ENCODE measurements around the gene PDCD2L.
"Not testable (repeated sequence)": the region's sequence is repeated elsewhere in the genome, so short reads cannot be mapped to it uniquely, and the experiment has no call there.

The PDCD2L gene, protein sequence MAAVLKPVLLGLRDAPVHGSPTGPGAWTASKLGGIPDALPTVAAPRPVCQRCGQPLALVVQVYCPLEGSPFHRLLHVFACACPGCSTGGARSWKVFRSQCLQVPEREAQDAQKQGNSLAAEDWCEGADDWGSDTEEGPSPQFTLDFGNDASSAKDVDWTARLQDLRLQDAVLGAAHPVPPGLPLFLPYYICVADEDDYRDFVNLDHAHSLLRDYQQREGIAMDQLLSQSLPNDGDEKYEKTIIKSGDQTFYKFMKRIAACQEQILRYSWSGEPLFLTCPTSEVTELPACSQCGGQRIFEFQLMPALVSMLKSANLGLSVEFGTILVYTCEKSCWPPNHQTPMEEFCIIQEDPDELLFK

DNA sequence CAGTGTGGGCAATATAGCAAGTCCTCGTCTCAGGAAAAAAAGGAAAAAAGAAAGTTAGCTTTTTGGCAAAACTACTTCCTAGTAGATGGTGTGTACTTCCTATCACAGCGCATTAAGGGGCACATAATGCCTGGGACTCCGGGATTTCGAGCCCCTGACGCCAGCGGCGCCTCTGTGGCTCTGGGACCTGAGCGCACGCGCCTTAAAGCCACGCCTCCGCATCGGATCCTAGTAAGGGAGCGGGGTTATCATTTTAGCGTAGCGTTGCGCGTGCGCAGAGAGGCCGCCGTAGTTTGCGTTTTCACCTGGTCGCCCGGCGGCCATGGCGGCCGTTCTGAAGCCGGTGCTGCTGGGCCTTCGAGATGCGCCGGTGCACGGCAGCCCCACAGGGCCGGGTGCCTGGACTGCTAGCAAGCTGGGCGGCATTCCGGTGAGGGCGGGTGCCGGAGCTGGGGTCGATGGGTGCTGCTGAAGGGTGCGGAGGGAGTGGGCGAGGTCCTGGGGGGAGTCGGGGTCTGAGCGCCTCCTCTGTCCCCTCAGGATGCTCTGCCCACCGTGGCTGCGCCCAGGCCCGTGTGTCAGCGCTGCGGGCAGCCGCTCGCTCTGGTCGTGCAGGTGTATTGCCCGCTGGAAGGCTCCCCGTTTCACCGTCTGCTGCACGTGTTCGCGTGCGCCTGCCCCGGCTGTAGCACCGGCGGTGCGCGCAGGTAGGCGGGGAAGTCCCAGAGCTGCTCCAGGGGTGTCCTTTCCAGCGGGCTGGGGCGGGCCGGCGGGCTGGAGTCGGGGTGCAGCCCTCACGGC, at the start of gene PDCD2L:
TSS of gene PDCD2L (plus strand) at position 291 of the 801 bp plus-strand sequence. CDS start at position 323, 32 bp downstream.
- peak; percentile 96 for DNase-seq

DNA sequence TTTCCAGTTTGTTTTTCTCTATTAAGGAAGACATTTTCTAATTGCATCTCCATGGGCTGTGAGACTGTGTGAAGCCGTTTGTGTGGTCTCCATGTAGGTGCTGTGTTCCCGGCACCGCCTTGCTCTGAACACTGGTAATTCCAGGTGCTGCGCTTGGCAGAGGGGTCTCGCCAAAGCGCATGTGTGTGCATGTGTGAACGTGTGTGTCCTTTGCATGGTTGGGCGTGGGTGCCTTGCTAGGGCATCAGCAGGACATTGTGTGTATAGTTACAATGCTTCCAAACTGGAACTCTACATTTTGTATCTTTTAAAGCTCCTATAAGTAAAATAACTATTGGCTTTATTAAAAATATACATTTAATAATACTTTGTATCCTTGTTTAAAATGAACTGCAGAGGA, 49.0 kb upstream of the PDCD2L start:
- no peak for DNase-seq

DNA sequence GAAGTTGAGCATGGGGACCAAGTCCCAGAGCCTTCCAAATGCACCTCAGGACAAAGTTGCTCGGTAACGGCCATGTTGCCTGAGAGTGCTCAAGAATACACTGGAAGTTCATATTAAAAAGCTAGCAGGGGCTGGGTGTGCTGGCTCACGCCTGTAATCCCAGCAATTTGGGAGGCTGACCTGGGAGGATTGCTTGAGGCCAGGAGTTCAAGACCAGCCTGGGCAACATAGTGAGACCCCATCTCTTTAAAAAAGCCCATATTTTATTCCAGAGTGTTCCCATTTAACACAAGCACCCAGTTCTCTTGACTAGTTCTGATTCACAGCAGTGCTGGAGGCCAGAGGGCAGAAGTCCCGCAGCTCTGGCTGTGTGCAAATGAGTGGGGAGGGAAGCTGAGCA, 47.3 kb upstream of the PDCD2L start:
- DNase-seq, result no peak

DNA sequence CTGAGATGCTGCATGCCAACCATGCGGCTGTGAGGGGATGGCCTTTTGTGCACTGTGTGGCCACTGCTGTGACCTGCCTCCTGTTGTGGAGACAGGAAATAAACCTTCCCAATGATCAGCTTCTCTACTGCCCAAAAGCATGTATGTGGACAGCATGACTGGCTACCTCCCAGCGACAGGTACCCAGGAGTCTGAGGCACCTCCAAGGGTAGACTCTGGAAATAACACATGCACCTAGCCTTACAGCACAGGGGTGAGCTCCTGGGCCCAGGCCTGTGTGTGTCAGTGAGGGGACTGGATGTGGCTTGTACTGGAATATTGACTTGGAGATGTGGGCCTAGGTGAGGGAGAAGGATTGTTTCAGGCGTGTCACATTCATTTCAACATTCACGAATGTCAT, 46.8 kb upstream of the PDCD2L start:
- no peak for DNase-seq

DNA sequence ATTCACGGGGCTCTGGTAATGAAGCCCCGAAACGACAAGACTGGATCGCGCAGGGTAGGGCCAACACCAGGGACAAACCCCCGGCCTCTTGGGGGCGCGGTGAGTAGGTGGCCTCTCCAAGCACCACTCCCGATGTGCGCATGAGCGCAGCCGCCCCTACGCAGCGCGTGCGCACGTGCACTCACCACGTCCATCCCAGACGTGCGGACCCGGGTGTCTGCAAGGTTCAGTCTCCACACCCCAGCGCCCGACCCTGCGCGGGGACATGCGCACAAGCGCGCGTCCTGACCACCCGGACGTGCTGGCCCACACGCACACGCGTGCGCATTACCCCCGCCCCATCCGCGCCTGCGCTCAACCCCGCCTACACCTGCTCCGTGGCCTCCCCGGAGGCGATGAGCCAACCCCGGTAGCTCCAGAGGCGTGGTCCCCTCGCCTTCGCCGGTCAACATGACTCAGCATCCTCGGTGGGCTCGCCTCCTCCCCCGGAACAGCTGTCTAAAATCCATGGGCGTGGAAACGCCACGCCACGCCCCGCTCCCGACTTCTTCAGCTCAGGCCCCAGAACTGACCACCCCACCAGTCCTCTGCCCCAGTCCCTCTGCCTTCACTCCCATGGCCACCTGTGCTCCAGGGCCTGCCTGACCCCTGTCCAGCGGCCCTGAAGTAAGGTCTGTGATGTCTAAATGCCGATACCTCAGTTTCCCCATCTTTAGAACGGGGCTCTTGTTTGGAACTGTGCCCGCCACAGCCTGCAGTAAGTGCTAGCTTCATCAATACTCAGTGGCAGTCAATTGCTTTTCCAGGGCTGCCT, 44.9 kb upstream of the PDCD2L start:
- DNase-seq, result peak; percentile 99

DNA sequence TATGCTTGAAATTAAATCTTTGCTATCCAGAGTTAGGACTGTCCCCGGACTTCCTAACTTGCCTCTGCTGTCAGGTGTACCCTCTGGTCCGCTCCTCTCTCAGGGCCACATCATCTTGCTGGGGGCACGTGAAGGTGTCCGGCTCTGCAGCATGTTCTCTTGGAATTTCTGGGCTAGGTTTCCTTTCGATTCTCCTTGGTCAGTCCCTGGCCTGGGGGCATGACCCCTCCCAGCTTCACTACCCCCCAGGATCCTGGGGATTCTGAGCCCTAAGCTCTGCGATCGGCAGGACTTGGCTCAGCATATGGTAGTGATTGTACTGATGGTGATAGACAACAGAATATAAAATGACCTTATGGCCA, 44.3 kb upstream of the PDCD2L start:
- no peak for DNase-seq

DNA sequence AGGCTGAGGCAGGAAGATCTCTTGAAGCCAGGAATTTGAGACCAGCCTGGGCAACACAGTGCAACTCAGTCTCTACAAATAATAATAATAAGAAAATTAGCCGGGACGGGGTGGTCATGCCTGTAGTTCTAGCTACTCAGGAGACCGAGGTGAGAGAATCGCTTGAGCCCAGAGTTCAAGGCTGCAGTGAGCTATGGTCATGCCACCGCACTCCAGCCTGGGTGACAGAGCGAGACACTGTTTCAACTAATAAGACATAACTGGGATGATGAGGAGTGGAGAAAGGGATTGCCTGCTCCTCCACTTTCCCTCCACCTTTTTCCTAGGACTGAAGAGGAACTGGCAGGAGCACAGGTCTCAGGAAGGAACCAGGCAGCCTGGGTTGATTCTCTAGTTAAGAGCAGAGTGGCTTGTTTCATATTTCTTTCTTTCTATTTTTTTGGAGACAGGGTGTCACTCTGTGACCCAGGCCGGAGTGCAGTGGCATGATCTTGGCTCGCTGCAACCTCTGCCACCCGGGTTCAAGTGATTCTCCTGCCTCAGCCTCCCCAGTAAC, 43.8 kb upstream of the PDCD2L start:
- no peak for DNase-seq

DNA sequence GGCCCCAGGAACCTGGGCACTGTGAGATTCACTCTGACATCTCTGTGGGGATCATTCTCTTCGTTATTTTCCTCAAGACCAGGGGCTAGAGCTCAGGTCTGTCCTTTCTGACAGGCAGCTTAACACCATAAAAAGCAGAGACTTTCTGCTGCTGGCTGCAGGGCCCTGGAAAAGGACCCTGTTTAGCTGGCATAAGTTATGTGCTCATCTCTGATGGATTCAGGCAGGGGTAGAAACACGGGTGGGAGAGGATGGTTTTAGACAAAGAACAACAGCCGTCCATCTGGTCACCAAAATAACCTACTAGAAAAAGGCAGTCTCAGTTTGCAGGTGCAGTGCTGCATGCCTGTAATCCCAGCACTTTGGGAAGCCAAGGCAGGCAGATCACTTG, 41.5 kb upstream of the PDCD2L start:
- DNase-seq, result no peak

DNA sequence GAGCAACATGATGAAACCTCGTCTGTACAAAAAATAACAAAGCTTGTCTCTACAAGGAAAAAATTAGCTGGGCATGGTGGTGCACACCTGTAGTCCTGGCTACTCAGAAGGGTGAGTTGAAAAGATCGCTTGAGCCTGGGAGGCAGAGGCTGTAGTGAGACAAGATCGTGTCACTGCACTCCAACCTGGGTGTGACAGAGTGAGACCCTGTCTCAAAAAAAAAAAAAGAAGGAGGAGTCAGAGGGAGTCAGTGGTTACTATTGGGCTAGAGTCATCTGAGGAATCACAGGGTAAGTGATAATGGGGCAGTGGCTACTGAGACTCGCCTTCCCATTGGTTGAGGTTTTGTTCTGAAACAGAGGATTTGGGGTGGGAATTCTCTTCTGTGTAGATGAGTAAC, 41.1 kb upstream of the PDCD2L start:
- DNase-seq, result no peak

DNA sequence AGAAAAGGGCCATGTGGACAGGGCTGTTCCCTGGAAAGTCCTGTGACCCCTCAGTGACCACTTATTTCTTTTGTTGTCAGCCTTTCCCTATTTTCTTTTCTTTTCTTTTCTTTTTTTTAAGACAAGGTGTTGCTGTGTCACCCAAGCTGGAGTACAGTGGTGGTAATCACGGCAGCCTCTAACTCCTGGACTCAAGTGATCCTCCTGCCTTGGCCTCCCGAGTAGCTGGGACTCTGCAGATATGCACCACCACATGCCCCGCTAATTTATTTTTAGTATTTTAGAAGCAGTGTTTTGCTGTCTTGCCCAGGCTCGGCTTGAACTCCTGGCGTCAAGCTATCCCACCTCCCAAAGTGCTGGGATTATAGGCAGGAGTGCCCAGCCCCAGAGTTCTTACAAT, 40.3 kb upstream of the PDCD2L start:
- no peak for DNase-seq

DNA sequence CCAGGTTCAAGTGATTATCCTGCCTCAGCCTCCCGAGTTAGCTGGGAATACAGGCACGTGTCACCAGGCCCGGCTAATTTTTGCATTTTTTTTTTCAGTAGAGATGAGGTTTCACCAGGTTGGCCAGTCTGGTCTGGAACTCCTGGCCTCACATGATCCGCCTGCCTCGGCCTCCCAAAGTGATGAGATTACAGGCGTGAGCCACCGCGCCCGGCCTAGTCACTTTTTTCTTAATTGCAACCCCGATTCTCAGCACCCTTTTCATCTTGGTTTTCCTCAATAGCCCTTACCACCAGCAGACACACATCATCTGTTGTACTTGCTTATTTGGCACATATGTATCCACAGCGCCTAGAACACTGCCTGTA, 39.8 kb upstream of the PDCD2L start:
- DNase-seq, result no peak

DNA sequence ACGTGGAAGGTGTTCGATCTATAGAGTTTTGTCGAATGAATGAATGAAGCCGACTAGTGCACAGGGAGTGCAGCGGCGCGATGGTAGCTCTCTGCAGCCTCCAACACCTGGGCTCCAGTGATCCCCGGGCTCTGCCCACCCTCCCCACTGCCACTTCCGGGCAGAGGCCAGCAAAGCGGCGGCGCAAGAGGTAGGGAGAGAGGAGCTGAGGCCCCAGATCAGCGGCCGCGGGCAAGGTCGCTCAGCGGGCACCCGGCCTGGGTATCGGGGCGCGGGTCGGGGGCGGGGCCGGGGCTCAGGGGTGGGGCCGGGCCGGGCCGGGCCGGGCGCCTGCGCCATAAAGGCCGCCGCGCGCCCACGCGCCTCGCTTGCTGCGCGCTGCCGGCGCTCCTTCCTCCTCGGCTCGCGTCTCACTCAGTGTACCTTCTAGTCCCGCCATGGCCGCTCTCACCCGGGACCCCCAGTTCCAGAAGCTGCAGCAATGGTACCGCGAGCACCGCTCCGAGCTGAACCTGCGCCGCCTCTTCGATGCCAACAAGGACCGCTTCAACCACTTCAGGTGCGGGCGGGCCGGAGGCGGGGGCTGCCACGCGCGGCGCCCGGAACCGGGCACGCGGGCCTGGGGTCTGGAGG, 39.3 kb upstream of the PDCD2L start, which contains the start of gene GPI:
TSS of gene GPI (plus strand) at position 367 of the 633 bp plus-strand sequence. CDS start at position 438, 71 bp downstream.
- DNase-seq, result peak; percentile 80

DNA sequence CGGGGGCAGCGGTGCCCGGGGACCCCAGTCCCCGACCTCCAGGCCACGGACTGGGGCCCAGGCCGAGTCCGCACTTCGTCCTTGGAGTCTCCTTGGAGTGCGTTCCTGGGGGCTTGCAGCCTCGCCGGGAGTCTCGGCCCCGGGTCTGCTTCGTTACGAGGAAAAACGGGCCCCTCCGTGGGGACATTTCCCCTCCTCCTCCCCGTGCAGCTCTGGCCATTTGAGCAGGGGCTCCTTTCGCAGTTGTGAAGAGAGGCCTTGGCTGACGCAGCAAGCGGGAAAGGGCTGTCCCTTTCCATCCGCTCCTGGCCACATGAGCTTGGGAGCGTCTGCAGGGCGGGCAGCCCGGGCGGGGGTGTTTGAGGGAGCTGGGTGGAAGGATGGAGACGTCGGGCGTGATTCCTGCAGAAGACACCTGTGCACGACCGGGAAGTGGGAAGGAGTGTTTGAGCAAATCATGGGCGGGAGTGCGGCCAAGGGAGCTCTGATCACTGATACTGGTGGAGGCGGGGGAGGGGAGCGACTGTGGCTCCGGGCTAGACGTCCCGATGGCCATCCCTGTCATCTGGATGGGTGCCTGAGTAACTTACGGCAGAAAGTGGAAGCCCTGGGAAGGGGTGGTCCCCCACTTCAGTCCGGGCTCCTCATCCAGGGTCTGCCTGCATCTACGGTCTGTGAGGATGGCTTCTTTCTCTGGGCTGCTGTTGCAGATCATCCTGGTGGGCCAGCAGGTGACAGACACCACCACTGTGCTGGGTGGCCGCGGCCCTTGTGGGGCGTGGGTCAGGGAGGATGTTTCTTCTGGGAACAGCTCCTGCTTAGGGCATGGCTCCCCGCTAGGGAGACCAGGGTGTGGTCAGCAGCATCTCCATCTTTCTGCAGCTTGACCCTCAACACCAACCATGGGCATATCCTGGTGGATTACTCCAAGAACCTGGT, 38.5 kb upstream of the PDCD2L start:
- DNase-seq, result peak; percentile 45

DNA sequence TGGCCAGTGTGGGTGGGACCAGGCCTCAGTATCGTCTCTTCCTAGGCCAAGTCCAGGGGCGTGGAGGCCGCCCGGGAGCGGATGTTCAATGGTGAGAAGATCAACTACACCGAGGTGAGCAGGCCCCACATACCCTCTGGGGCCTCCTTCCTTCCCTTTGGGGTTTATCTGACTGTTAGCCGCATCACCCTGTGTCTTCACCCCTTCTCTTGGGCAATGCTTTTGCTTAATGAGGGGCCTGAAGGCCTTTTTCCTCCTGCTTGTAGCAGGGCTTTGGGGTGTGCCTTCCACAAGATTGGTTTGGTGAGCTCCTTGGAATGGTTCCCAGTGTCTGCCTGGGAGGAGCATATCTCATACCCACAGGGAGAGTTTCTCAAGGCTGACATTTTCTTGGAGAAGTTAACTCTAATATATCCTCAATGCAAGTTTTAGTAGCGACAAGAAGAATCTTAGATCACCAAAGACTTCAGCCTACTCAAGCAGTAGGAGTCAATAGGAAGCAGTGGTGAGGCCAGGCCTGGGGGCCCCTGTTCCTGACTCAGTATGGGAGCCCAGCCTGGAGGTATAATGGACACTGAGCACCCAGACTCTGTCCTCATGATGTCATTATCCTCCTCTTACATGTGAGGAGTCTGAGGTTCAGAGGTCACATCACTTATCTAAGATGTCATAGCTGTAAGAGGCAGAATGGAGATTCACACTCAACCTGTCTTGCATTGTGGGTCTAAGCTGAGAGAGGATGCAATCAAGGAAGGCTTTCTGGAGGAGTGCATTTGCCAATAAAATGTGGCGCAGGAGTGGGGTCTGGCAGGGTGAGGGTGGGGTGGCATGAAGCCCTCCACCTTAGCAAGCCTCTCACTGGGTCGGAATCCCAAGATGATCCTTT, 37.2 kb upstream of the PDCD2L start:
- no peak for DNase-seq

DNA sequence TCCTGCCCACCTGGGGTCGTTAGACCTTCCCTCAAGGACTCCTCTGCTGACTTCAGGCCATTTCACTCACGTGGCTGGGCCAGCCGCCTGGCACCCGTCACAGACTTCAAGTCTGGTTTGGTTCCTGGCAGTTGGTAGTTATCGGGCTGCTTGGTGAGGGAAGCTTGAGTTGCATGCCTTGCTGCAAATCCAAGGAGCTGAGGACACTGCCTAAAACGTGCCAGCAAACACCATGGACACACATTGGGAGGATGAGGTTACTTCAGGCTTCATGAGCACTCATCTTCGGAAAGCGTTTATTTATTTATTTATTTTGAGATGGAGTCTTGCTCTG, 36.6 kb upstream of the PDCD2L start:
- no peak for DNase-seq

DNA sequence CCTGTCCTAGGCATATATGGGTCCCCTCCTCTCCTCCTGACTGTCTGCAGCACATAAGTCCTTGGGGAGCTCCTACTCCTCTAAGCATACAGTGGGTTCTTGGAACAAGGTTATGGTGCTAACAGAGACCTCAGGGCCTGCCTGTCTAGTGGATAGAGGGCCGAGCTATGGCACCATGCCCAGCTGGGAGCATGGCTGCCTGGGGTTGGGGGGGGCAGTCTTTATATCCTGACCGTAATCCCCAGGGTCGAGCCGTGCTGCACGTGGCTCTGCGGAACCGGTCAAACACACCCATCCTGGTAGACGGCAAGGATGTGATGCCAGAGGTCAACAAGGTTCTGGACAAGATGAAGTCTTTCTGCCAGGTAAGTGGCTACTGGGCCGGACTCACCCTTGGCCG, 35.9 kb upstream of the PDCD2L start:
- DNase-seq, result no peak

DNA sequence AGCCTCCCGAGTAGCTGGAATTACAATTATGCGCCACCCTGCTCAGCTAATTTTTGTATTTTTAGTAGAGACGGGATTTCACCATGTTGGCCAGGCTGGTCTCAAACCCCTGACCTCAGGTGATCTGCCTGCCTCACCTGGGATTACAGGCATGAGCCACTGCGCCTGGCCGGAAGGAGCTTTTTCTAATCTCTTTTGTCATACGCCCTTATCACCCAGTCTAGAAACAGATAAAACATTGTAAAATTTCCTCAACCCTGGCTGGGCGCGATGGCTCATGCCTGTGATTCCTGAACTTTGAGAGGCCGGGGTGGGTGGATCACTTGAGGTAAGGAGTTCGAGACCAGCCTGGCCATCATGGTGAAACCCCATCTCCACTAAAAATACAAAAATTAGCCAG, 35.0 kb upstream of the PDCD2L start:
- DNase-seq, result not testable (repeated sequence)

DNA sequence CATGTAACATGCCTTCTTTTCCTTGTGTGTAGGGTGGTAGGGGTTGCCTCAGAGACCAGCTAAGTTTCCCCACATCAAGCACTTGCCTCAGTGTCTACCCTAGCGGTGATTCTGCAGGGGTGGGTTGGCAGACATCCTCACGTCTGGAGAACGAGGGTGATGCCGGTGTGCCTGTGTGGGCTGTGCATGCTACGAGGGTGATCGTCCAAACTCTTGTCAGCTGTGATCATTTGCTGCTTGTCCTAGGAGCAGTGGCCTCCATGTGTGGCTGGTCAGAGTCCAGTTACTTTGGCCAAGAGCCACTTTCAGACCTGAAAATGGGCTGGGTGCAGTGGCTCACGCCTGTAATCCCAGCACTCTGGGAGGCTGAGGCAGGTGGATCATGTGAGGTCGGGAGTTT, 34.1 kb upstream of the PDCD2L start:
- DNase-seq, result no peak

DNA sequence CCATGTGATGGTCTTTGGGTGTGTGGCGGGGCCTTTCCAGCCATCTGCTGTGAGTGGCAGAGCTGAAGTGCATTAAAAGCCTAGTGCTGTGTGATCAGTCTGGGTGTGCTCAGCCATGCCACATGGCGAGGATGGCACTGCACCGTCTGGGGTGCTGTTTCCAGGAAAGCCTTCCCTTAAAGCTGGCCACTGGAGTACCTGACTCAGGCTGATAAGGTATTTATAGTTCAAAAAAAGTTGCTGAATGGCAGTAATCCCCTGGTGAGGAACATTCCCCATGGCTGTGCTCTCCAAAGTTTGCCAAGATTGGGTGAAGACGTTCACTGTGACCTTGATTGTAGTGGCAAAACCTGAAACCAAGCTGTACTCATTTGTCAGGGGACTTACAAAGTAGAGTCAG, 33.2 kb upstream of the PDCD2L start:
- DNase-seq, result no peak

DNA sequence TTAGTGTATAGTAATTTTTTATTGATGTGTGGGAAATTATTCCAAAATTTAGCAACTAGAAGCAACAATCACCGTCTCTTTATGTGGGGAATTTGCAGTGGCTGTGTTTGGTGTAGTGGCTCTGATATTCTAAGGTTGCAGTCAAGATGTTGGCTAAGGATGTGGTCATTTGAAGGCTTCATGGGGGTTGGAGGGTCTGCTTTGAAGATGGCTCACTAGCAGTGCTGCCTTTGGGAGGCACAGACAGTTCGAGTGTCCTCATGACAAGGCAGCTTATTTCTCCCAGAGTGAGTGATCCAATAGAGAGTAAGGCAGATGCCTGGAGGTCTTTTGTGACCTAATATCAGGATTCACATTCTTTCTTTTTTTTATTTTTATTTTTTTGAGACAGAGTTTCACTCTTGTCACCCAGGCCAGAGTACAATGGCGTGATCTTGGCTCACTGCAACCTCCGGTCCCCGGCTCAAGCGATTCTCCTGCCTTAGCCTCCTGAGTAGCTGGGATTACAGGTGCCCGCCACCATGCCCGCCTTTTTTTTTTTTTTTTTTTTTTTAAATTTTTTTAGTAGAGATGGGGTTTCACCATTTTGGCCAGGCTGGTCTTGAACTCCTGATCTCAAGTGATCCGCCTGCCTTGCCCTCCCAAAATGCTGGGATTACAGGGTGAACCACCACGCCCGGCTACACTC, 30.5 kb upstream of the PDCD2L start:
- no peak for DNase-seq

Data from stimulated activated CD8-positive, alpha-beta memory T cell treated with anti-CD3 and anti-CD28 coated beads, Interleukin-4, amount 100 ng/mL, for 48 hours (primary cell).